Measurements from ENCODE around the gene SNAP91. TPM values are rescaled to one million over a fixed set of nuclear protein-coding genes. Genes with fewer than 3 reads are reported as not detected.

Gene SNAP91
- total and polyA plus RNA-seq, 2 donors (not counting 1 experiment from before 2014, with no cell fraction given): not detected

- H3K4me3 ChIP-seq (ENCODE audit: control extremely low read depth in 1 of 5, extremely low read depth in 1 of 5, insufficient read depth in 1 of 5, low read depth in 2 of 5, low read length in 4 of 5): no peak overlapping the region
- 96% methylated on average over 4 of the region's 7 CpGs for WGBS (ENCODE audit: insufficient coverage)
- no peaks in the 10 kb centered on the region for H3K36me3 ChIP-seq (replicated peaks in 1 of 2; ENCODE audit: control extremely low read depth in 1 of 2, control insufficient read depth in 1 of 2, extremely low read depth in 1 of 2, insufficient read depth in 2 of 2, low read length in 1 of 2)
- no peaks in the 10 kb centered on the region for H3K4me1 ChIP-seq (ENCODE audit: control insufficient read depth in 2 of 2, insufficient read depth in 2 of 2, low read length in 2 of 2)
- H3K4me3 Mint-ChIP-seq: no peak overlapping the region
- no peak for DNase-seq
- no peaks in the 10 kb centered on the region for H3K27me3 Mint-ChIP-seq
- intact Hi-C loops (cut with micrococcal nuclease): no loop called here
- H3K4me1 Mint-ChIP-seq: no peaks in the 10 kb centered on the region
- no peaks in the 10 kb centered on the region for H3K27me3 ChIP-seq (replicated peaks in 1 of 4; ENCODE audit: control extremely low read depth in 1 of 4, control insufficient read depth in 3 of 4, insufficient read depth in 4 of 4, low read length in 3 of 4)
- no peaks in the 10 kb centered on the region for H3K79me2 ChIP-seq (ENCODE audit: control insufficient read depth, insufficient read depth, low read length)
- H3K9me3 Mint-ChIP-seq (ENCODE audit: insufficient read depth): no peaks in the 10 kb centered on the region
- no peak overlapping the region for H3K27ac ChIP-seq (ENCODE audit: low read length in 2 of 2)
- no peaks in the 10 kb centered on the region for H4K20me1 ChIP-seq (ENCODE audit: control insufficient read depth, insufficient read depth, low read length, poor library complexity, severe bottlenecking)
- TF ChIP-seq EZH2 (IDR thresholded peaks at IDR 0.05; ENCODE audit: borderline replicate concordance, insufficient read depth, low read depth, low read length, poor library complexity, severe bottlenecking) (no peak), CTCF (IDR thresholded peaks at IDR 0.05) (no peak)
- no peak overlapping the region for H3K9ac ChIP-seq (ENCODE audit: low read length)
- ATAC-seq (ENCODE audit: low read depth): no peak
- H3K4me2 ChIP-seq (replicated peaks; ENCODE audit: low read depth, low read length, poor library complexity, severe bottlenecking): no peak overlapping the region
- no peak overlapping the region for H2AFZ ChIP-seq (ENCODE audit: insufficient read depth, low read depth, low read length, poor library complexity, severe bottlenecking)
- no peak overlapping the region for H3K27ac Mint-ChIP-seq
- ChIA-PET POLR2A (no interaction called here), CTCF (no interaction called here)
- H3K9me3 ChIP-seq (ENCODE audit: control extremely low read depth in 1 of 3, control insufficient read depth in 2 of 3, insufficient read depth in 1 of 3, low read length in 2 of 3): peaks cover 0 to 10% (median 0%) of the 10 kb centered on the region in 3 donors
These were observed 70.9 kb downstream of the SNAP91 start for GRCh38 chr6:83637953-83638352.

GRCh38 chr6:83636800-83637199 is 72.1 kb downstream of the SNAP91 start:
- Histone ChIP-seq H3K4me3 (ENCODE audit: control extremely low read depth in 1 of 5, extremely low read depth in 1 of 5, insufficient read depth in 1 of 5, low read depth in 2 of 5, low read length in 4 of 5) (no peak overlapping the region), H3K36me3 (replicated peaks in 1 of 2; ENCODE audit: control extremely low read depth in 1 of 2, control insufficient read depth in 1 of 2, extremely low read depth in 1 of 2, insufficient read depth in 2 of 2, low read length in 1 of 2) (no peaks in the 10 kb centered on the region), H3K27me3 (replicated peaks in 1 of 4; ENCODE audit: control extremely low read depth in 1 of 4, control insufficient read depth in 3 of 4, insufficient read depth in 4 of 4, low read length in 3 of 4) (no peaks in the 10 kb centered on the region), H3K9me3 (ENCODE audit: control extremely low read depth in 1 of 3, control insufficient read depth in 2 of 3, insufficient read depth in 1 of 3, low read length in 2 of 3) (peaks cover 0 to 10% (median 0%) of the 10 kb centered on the region in 3 donors), H3K4me1 (ENCODE audit: control insufficient read depth in 2 of 2, insufficient read depth in 2 of 2, low read length in 2 of 2) (no peaks in the 10 kb centered on the region), H3K27ac (ENCODE audit: low read length in 2 of 2) (no peak overlapping the region), H3K4me2 (replicated peaks; ENCODE audit: low read depth, low read length, poor library complexity, severe bottlenecking) (no peak overlapping the region), H2AFZ (ENCODE audit: insufficient read depth, low read depth, low read length, poor library complexity, severe bottlenecking) (no peak overlapping the region), H3K9ac (ENCODE audit: low read length) (no peak overlapping the region), H3K79me2 (ENCODE audit: control insufficient read depth, insufficient read depth, low read length) (no peaks in the 10 kb centered on the region), H4K20me1 (ENCODE audit: control insufficient read depth, insufficient read depth, low read length, poor library complexity, severe bottlenecking) (no peaks in the 10 kb centered on the region)
- Mint-ChIP-seq H3K4me3 (no peak overlapping the region), H3K4me1 (no peaks in the 10 kb centered on the region), H3K27ac (no peak overlapping the region), H3K9me3 (ENCODE audit: insufficient read depth) (no peaks in the 10 kb centered on the region), H3K27me3 (no peaks in the 10 kb centered on the region)
- ATAC-seq (ENCODE audit: low read depth) (no peak), DNase-seq (no peak)
- WGBS (ENCODE audit: insufficient coverage): 89% methylated on average over 4 of the region's 7 CpGs
- POLR2A ChIA-PET: no interaction called here
- intact Hi-C loops (cut with micrococcal nuclease): no loop called here
- CTCF ChIA-PET: no interaction called here
- TF ChIP-seq CTCF (IDR thresholded peaks at IDR 0.05) (no peak), EZH2 (IDR thresholded peaks at IDR 0.05; ENCODE audit: borderline replicate concordance, insufficient read depth, low read depth, low read length, poor library complexity, severe bottlenecking) (no peak)
